ENCODE results near the gene PAM.

GRCh38 chr5:102782217-102782872, 27.2 kb downstream of the PAM start:
- TF ChIP-seq POLR2A (IDR thresholded peaks at IDR 0.05) (no peak), CTCF (IDR thresholded peaks at IDR 0.05) (no peak)
